ENCODE data around the gene FILIP1L. TPM values are rescaled to one million over a fixed set of nuclear protein-coding genes. Genes with fewer than 3 reads are reported as not detected.

FILIP1L gene
- total RNA-seq, 1 experiment from 2014 or later: 0.17 TPM

DNA sequence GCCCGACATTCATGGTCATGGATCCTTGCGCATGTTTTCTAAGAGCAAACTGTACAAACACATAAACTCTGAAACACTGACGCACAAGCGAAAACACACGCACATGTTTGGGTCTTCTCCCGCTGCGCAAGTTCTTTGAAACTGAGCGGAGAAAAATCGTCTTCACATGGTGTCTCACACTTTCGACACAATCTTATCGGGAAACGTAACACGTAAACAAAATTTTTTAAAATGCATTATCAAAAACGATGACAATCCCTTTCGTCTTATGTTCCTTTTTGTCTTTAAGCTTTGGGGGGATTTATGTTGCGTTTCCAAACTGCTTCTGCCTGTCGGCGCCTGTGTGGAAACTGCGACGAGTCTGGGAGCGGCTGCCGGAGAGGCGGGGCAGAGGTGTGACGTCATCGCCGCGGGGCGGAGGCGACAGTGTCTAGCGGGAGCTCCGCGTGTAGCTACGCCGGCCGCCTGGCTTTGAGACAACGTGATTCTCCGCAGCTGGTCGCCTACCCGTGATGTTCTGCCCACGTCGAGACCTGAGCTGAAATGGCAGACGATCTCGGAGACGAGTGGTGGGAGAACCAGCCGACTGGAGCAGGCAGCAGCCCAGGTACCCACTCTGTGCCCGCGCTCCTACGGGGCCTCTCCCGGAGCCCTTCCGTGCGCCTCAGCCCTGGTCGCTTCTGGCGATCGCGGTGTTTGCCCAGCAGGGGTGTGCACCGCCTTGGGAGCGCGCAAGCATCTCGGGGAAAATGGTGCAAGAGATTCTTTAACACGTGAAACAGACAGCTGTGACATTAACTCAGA, 296.7 kb downstream of the FILIP1L start, which contains the start of gene CMSS1 (continued):
- TF ChIP-seq, protein P1, sequence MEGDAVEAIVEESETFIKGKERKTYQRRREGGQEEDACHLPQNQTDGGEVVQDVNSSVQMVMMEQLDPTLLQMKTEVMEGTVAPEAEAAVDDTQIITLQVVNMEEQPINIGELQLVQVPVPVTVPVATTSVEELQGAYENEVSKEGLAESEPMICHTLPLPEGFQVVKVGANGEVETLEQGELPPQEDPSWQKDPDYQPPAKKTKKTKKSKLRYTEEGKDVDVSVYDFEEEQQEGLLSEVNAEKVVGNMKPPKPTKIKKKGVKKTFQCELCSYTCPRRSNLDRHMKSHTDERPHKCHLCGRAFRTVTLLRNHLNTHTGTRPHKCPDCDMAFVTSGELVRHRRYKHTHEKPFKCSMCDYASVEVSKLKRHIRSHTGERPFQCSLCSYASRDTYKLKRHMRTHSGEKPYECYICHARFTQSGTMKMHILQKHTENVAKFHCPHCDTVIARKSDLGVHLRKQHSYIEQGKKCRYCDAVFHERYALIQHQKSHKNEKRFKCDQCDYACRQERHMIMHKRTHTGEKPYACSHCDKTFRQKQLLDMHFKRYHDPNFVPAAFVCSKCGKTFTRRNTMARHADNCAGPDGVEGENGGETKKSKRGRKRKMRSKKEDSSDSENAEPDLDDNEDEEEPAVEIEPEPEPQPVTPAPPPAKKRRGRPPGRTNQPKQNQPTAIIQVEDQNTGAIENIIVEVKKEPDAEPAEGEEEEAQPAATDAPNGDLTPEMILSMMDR (IDR thresholded peaks at IDR 0.05 in 2 of 3, conservative IDR thresholded peaks at IDR 0.05 in 1 of 3; ENCODE audit: borderline replicate concordance in 1 of 3, insufficient read depth in 1 of 3, low read depth in 2 of 3, low read length in 2 of 3): no peak
- TF ChIP-seq RAD21 (IDR thresholded peaks at IDR 0.05; ENCODE audit: low read depth) (no peak), ZNF274 (IDR thresholded peaks at IDR 0.05; ENCODE audit: low read depth, low read length) (no peak), SP1 (IDR thresholded peaks at IDR 0.05; ENCODE audit: low read depth) (peak; percentile 77), FOSL1 (IDR thresholded peaks at IDR 0.05; ENCODE audit: low read depth) (peak; percentile 41), JUND (IDR thresholded peaks at IDR 0.05) (peak; percentile 47)

DNA sequence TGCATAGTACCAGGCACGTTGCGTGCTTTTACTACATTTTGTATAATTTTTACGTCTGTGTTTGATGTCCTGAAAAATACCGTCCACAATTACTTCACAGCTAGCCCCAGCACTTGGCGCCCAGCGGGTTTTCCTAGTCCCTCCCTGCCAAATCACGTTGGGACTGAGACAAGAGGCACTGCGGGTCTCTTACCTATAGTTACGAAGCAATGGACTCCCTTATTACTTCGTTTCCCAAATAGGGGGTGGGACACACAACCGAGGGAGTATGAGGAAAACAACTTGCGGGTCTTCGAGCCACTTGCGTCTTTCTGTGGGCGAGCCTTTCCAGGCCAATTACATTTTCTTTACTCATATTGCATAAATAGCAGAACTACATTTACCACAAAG, 297.3 kb downstream of the FILIP1L start:
- Histone ChIP-seq H3K9me3 (ENCODE audit: control insufficient read depth in 1 of 2, insufficient read depth in 1 of 2, low read depth in 1 of 2, low read length in 2 of 2) (no peaks in the 10 kb centered on the region), H4K20me1 (ENCODE audit: insufficient read depth) (no peaks in the 10 kb centered on the region), H3K4me3 (replicated peaks in 1 of 2; ENCODE audit: low read depth in 1 of 2, low read length in 2 of 2) (peak overlapping the region; percentile 65 to 74), H2AFZ (ENCODE audit: low read depth, low read length, poor library complexity, severe bottlenecking) (peak overlapping the region; percentile 27), H3K4me2 (ENCODE audit: low read length) (peak overlapping the region; percentile 90), H3K9me2 (ENCODE audit: insufficient read depth) (no peaks in the 10 kb centered on the region), H3K36me3 (ENCODE audit: control insufficient read depth in 1 of 2, insufficient read depth in 2 of 2, low read length in 2 of 2) (no peaks in the 10 kb centered on the region), H3K27me3 (ENCODE audit: insufficient read depth, low read length) (no peaks in the 10 kb centered on the region), H3K27ac (ENCODE audit: low read depth, low read length) (peak overlapping the region; percentile 44; the same call in 1 of the 2 replicates), H3K9ac (ENCODE audit: low read length) (peak overlapping the region; percentile 70), H3K79me2 (ENCODE audit: insufficient read depth, low read length) (peaks cover 33% of the 10 kb centered on the region), H3K4me1 (ENCODE audit: control insufficient read depth in 1 of 2, insufficient read depth in 2 of 2, low read length in 2 of 2) (peaks cover 5 to 17% of the 10 kb centered on the region in 2 experiments; a peak in 2 of 4 replicates)
- DNase-seq (ENCODE audit: low read depth, low spot score) (no peak), ATAC-seq (no peak)
- ChIA-PET POLR2A (interaction anchor here (1.0 kb wide), 1 partner anchor 9 kb away, joined by 3 read pairs; no protein-coding TSS in a partner anchor), RAD21 (ENCODE audit: low non-redundant PET in 1 of 2, low total read pairs in 2 of 2, uncharacterized antibody in 2 of 2, unreplicated experiment in 2 of 2) (no interaction called here), CTCF (interaction anchor here (1.2 to 1.3 kb wide), 2 partner anchors 9 to 15 kb away, joined by 4 to 5 read pairs; no protein-coding TSS in a partner anchor)
- TSS peak; percentile 92 for BruUV-seq (replicated peaks)
- no peak for TF ChIP-seq SRF (IDR thresholded peaks at IDR 0.05; ENCODE audit: low read depth)
- no peak for TF ChIP-seq EZH2phosphoT487 (IDR thresholded peaks at IDR 0.05; ENCODE audit: borderline replicate concordance)
- no peak for TF ChIP-seq ELF1 (IDR thresholded peaks at IDR 0.05; ENCODE audit: borderline replicate concordance, low read depth)
- TF ChIP-seq, protein P2, sequence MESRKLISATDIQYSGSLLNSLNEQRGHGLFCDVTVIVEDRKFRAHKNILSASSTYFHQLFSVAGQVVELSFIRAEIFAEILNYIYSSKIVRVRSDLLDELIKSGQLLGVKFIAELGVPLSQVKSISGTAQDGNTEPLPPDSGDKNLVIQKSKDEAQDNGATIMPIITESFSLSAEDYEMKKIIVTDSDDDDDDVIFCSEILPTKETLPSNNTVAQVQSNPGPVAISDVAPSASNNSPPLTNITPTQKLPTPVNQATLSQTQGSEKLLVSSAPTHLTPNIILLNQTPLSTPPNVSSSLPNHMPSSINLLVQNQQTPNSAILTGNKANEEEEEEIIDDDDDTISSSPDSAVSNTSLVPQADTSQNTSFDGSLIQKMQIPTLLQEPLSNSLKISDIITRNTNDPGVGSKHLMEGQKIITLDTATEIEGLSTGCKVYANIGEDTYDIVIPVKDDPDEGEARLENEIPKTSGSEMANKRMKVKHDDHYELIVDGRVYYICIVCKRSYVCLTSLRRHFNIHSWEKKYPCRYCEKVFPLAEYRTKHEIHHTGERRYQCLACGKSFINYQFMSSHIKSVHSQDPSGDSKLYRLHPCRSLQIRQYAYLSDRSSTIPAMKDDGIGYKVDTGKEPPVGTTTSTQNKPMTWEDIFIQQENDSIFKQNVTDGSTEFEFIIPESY (IDR thresholded peaks at IDR 0.05; ENCODE audit: extremely low read depth, insufficient replicate concordance, low read length): no peak
- TF ChIP-seq EZH2 (IDR thresholded peaks at IDR 0.05): no peak
- TF ChIP-seq, protein P1 (IDR thresholded peaks at IDR 0.05 in 2 of 3, conservative IDR thresholded peaks at IDR 0.05 in 1 of 3; ENCODE audit: borderline replicate concordance in 1 of 3, insufficient read depth in 1 of 3, low read depth in 2 of 3, low read length in 2 of 3): no peak
- intact Hi-C loops (cut with micrococcal nuclease): no loop called here

Data from HCT116 (cell line).